Spleen (tissue), 11 donors: ENCODE measurements around the gene LKAAEAR1. TPM values are rescaled to one million over a fixed set of nuclear protein-coding genes. Genes with fewer than 3 reads are reported as not detected.
"Not testable (repeated sequence)": the region's sequence is repeated elsewhere in the genome, so short reads cannot be mapped to it uniquely, and the experiment has no call there.

Experiments
- DNase-seq: peaks from one replicate; pipeline ENCODE4 v3.0.0-alpha.2; 2020
- H3K27ac ChIP-seq, 8 donors: fragments of 200-600 bp; sonication (generic) in 7 of 8; 1 replicate in 4 of 8; 2 replicates in 4 of 8; pipeline versions ENCODE4 v1.5.0 to v1.8.0; 2016 to 2021; ENCODE audit warnings: inconsistent platforms in 4 of 8, mild to moderate bottlenecking in 4 of 8, moderate library complexity in 1 of 8
- H3K27me3 ChIP-seq, 7 donors: fragments of 200-600 bp; sonication (generic) in 6 of 7; replicated peaks in 1 of 7; 1 replicate in 4 of 7; 2 replicates in 3 of 7; pipeline versions ENCODE4 v1.5.0 to v1.8.0; 2016 to 2021; ENCODE audit warnings: inconsistent platforms in 3 of 7, mild to moderate bottlenecking in 1 of 7
- H3K36me3 ChIP-seq, 6 donors: fragments of 200-600 bp; sonication (generic) in 5 of 6; 1 replicate in 4 of 6; 2 replicates in 2 of 6; pipeline versions ENCODE4 v1.5.0 to v1.8.0; 2016 to 2021; ENCODE audit warnings: inconsistent platforms in 2 of 6
- H3K4me1 ChIP-seq, 6 donors: fragments of 200-600 bp; sonication (generic) in 5 of 6; 1 replicate in 3 of 6; 2 replicates in 3 of 6; pipeline versions ENCODE4 v1.5.0 to v1.8.0; 2016 to 2021; ENCODE audit warnings: inconsistent platforms in 3 of 6
- H3K4me3 ChIP-seq, 8 donors: fragments of 200-600 bp; sonication (generic) in 7 of 8; 1 replicate in 4 of 8; 2 replicates in 4 of 8; pipeline versions ENCODE4 v1.5.0 to v1.8.0; 2016 to 2021; ENCODE audit warnings: inconsistent platforms in 4 of 8, mild to moderate bottlenecking in 4 of 8, moderate library complexity in 2 of 8
- H3K9me3 ChIP-seq, 8 donors: fragments of 200-600 bp; sonication (generic) in 7 of 8; 1 replicate in 4 of 8; 2 replicates in 4 of 8; pipeline versions ENCODE4 v1.5.0 to v1.8.0; 2016 to 2021; ENCODE audit warnings: inconsistent platforms in 4 of 8
- CTCF ChIP-seq, 11 experiments: fragments of 200-600 bp in 7 of 11; fragments of 450-650 bp in 4 of 11; sonication (generic) in 4 of 11; IDR thresholded peaks in 8 of 11; conservative IDR thresholded peaks in 3 of 11; 1 replicate in 7 of 11; 2 replicates in 4 of 11; pipeline versions ENCODE4 v1.4.0 to v1.8.0; 2016 to 2021; ENCODE audit warnings: antibody characterized with exemption in 11 of 11, inconsistent platforms in 4 of 11, mild to moderate bottlenecking in 1 of 11
- POLR2A ChIP-seq, 3 donors: fragments of 450-650 bp; IDR thresholded peaks; one replicate each; pipeline ENCODE4 v1.5.1; 2017; ENCODE audit warnings: antibody characterized with exemption in 3 of 3, mild to moderate bottlenecking in 1 of 3
- POLR2AphosphoS5 ChIP-seq, 3 donors: sonication (generic); formaldehyde crosslinking; IDR thresholded peaks; one replicate each; pipeline ENCODE4 v1.5.1; 2017; ENCODE audit warnings: antibody characterized with exemption in 3 of 3
- WGBS, 5 donors: extraction: QIAGEN DNeasy Blood & Tissue Kit in 3 of 5; methylation state at CpG; one replicate each; pipeline versions ENCODE4 v1.1.5 to v1.1.7; 2013 to 2018; 5-methylcytosine and 5-hydroxymethylcytosine counted together
- intact Hi-C: fragments of 100-400 bp; cut with DNase I; formaldehyde crosslinking; loops from one replicate; pipeline ENCODE4 v1.15.0; 2023; ENCODE audit warnings: low total_unique reads
- polyA plus RNA-seq, 3 donors: library from polyadenylated mRNA; stranded (reverse); fragments of 200-250 nt; gene quantifications; one replicate each; pipeline ENCODE4 v1.2.1, GENCODE V29; 2013
- total RNA-seq, 7 donors: library from RNA; depleted of rRNA in 3 of 7; stranded (reverse); fragments of >200 nt in 3 of 7; fragmentation: NEBNext Ultra II Directional in 4 of 7; extraction: Animal tissue kit (Norgen Biotek cat#: 25700) in 4 of 7; gene quantifications; one replicate each; pipeline versions ENCODE4 v1.1.0 to v1.2.1, GENCODE V29; 2016 to 2021
- donor health status: healthy with polysubstance abuse.
- donor health status: DM: no; HTN: no; CAD: no; lungs with moderate emphysema.
- donor health status: DM: no; HTN: no; CAD: no.
- donor health status: Bipolar disorder and iron deficiency.
- donor health status: healthy.
- donor health status: DM: no; HTN: no; CAD: no.
- donor health status: DM: yes; HTN: yes; CAD: no.

The LKAAEAR1 gene
- total and polyA plus RNA-seq, 10 donors: 0.26 to 0.66 (median 0.51) TPM; not detected in 6

GRCh38 chr20:64091770-64092169 lies 7.6 kb upstream of the LKAAEAR1 start:
- DNase-seq: no peak
- Histone ChIP-seq H3K36me3 (peaks cover 0 to 9% (median 0%) of the 10 kb centered on the region in 6 donors), H3K4me3 (no peak overlapping the region), H3K27ac (no peak overlapping the region), H3K4me1 (peaks cover 0 to 4% (median 0%) of the 10 kb centered on the region in 6 donors), H3K9me3 (peaks cover 0 to 6% (median 5%) of the 10 kb centered on the region in 8 donors), H3K27me3 (no peaks in the 10 kb centered on the region)
- intact Hi-C loops: no loop called here
- WGBS, 5 donors: 44 to 80% (median 48%) methylated on average over 1 to 16 of the region's 16 CpGs
- TF ChIP-seq POLR2AphosphoS5 (IDR thresholded peaks at IDR 0.05): no peak
- TF ChIP-seq POLR2A (IDR thresholded peaks at IDR 0.05): no peak
- TF ChIP-seq CTCF (IDR thresholded peaks at IDR 0.05 in 8 of 11, conservative IDR thresholded peaks at IDR 0.05 in 3 of 11): no peak

- WGBS, 5 donors: 82 to 92% (median 85%) methylated on average over 16 to 19 of the region's 19 CpGs
- DNase-seq: no peak
- H3K9me3 ChIP-seq: peaks cover 0 to 9% (median 5%) of the 10 kb centered on the region in 8 donors
Measured at GRCh38 chr20:64091340-64091739, 7.1 kb upstream of the LKAAEAR1 start.

GRCh38 chr20:64090165-64090564 lies 6.0 kb upstream of the LKAAEAR1 start:
- DNase-seq: no peak
- intact Hi-C loops: no loop called here
- peaks cover 0 to 9% (median 5%) of the 10 kb centered on the region in 8 donors for H3K9me3 ChIP-seq
- no peak overlapping the region for H3K4me3 ChIP-seq
- H3K27me3 ChIP-seq: peaks cover 0 to 9% (median 1%) of the 10 kb centered on the region in 7 donors
- H3K4me1 ChIP-seq: peaks cover 0 to 4% (median 0%) of the 10 kb centered on the region in 6 donors
- no peaks in the 10 kb centered on the region for H3K36me3 ChIP-seq
- H3K27ac ChIP-seq: no peak overlapping the region
- 72 to 89% (median 76%) methylated on average over 10 of the region's 10 CpGs for whole genome bisulfite sequencing, 5 donors
- no peak for TF ChIP-seq POLR2A (IDR thresholded peaks at IDR 0.05)
- no peak for TF ChIP-seq POLR2AphosphoS5 (IDR thresholded peaks at IDR 0.05)
- no peak for TF ChIP-seq CTCF (IDR thresholded peaks at IDR 0.05 in 8 of 11, conservative IDR thresholded peaks at IDR 0.05 in 3 of 11)

More at GRCh38 chr20:64091340-64091739, 7.1 kb upstream of the LKAAEAR1 start:
- Histone ChIP-seq H3K27me3 (no peaks in the 10 kb centered on the region), H3K4me1 (peaks cover 0 to 4% (median 0%) of the 10 kb centered on the region in 6 donors), H3K4me3 (no peak overlapping the region), H3K36me3 (peaks cover 0 to 5% (median 0%) of the 10 kb centered on the region in 6 donors), H3K27ac (no peak overlapping the region)
- intact Hi-C loops: no loop called here
- TF ChIP-seq POLR2A (IDR thresholded peaks at IDR 0.05) (no peak), POLR2AphosphoS5 (IDR thresholded peaks at IDR 0.05) (no peak), CTCF (IDR thresholded peaks at IDR 0.05 in 8 of 11, conservative IDR thresholded peaks at IDR 0.05 in 3 of 11) (no peak)

GRCh38 chr20:64088586-64088985 lies 4.4 kb upstream of the LKAAEAR1 start:
- intact Hi-C loops, H3K9me3 ChIP-seq, H3K36me3 ChIP-seq, DNase-seq, H3K27ac ChIP-seq, H3K4me3 ChIP-seq: not testable (repeated sequence)
- peaks cover 5 to 18% (median 13%) of the 10 kb centered on the region in 6 donors for H3K4me1 ChIP-seq
- H3K27me3 ChIP-seq: peaks cover 0 to 25% (median 17%) of the 10 kb centered on the region in 7 donors

GRCh38 chr20:64087226-64087825 lies 3.1 kb upstream of the LKAAEAR1 start:
- intact Hi-C loops, H3K36me3 ChIP-seq, DNase-seq, H3K27ac ChIP-seq, H3K4me3 ChIP-seq, H3K9me3 ChIP-seq: not testable (repeated sequence)
- WGBS, 5 donors: 94 to 99% (median 98%) methylated on average over 5 to 9 of the region's 36 CpGs
- H3K4me1 ChIP-seq: peaks cover 11 to 30% (median 26%) of the 10 kb centered on the region in 6 donors
- peaks cover 0 to 33% (median 17%) of the 10 kb centered on the region in 7 donors for H3K27me3 ChIP-seq
